Left renal cortex interstitium (tissue), 4 donors: ENCODE measurements around the gene TCF7L2. TPM values are rescaled to one million over a fixed set of nuclear protein-coding genes. Genes with fewer than 3 reads are reported as not detected.

Experiments
- DNase-seq, 4 donors: peaks; one replicate each; pipeline ENCODE4 v3.0.0-alpha.2; 2013; ENCODE audit warnings: low read depth in 4 of 4, low spot score in 2 of 4, missing footprints in 1 of 4
- polyA plus RNA-seq, 4 donors: library from polyadenylated mRNA; unstranded; fragments of 120-200 nt; gene quantifications; one replicate each; pipeline ENCODE4 v1.2.1, GENCODE V29; 2013; ENCODE audit not compliant: insufficient read length in 4 of 4

TCF7L2 gene
- polyA plus RNA-seq, 4 donors, result 35.6 to 57.0 (median 43.7) TPM

DNA sequence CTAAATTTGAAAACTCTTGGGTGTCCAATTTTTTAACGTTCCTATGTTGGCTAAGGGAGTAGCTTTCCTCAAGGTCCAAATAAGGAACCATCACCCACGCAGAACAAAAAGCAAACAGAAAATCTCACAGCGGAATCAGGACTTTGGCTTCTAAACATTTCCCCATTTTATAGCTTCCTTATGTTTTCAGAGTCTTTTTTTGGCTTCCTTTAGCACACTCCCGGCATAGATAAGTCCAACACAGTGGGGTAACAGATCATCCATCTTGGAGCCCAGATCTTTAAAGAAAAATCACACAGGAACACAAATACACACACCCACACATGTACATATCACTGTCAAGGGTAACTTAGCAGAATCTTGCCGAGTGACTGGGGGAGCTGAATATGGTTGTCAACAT lies 4.2 kb upstream of the TCF7L2 start:
- no peak for DNase-seq

GRCh38 chr10:112946649-112947048 lies 3.4 kb upstream of the TCF7L2 start:
- no peak for DNase-seq

DNA sequence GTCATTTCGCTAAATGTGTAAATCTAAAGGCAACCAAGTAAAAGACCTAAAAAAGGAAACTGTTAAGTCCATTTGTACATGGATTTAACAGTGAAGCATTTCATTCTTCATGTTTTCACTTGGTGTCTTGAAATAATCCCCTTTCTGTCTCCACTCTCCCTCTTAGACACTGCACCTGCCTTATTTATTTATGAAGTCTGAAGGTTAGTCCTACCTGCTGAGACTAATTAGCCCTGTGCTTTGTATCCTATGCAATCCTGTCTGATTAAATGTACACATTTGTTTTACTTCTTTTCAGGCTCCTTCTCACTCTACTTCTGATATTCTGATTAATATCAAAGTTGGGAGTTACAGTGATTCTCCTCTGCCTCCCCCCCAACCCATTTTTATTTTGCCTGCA lies 1.9 kb upstream of the TCF7L2 start:
- DNase-seq, result no peak

- no peak for DNase-seq
Measured at GRCh38 chr10:112949143-112949823, 764 bp upstream of the TCF7L2 start.

- DNase-seq, result no peak
Measured at GRCh38 chr10:112950714-112951358, 789 bp downstream of the TCF7L2 start.

DNA sequence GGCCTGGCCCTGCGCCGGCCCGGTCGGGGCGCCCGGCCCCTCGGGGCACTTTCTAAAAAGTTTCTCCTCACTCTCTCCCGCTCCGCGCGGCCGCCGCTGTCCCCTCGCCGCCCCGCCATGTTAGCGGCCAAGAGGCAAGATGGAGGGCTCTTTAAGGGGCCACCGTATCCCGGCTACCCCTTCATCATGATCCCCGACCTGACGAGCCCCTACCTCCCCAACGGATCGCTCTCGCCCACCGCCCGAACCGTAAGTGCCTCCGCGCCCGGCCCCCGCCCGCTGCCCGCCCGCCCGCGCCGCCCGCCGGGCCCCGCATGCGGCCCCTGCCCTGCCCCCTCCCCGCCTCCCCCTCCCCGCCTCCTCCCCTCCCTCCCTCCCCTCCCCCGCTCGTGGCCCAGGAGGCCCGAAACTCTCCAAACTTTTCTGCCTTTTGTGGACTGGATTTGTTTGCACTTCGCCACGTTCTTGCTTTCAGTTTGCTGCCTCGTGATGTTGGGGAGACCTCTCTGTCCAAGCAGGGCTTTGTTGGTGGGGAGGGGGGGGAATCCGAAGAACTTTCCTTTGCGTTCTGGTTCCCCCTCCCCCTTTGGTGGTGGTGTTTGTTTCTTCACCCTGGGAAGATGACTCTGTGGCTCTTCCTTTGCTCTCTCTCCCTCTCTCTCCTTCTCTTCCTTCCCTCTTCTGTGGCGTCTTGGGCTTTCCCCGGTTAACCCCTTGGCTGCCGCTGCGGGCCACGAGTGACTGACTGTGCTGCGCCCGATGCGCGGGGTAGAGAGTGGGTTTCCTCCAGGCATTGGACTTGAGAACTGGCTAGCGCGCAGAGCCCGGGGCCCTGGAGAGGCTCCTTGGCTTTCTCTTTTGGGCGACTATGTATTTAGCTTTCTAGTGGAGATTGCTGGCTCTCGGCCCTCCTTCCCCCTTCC lies 1.6 kb downstream of the TCF7L2 start:
- no peak for DNase-seq

GRCh38 chr10:112952282-112953173 lies 2.5 kb downstream of the TCF7L2 start:
- DNase-seq, result no peak

- no peak for DNase-seq
Measured at GRCh38 chr10:112953174-112954159, 3.4 kb downstream of the TCF7L2 start.

- no peak for DNase-seq
Measured at GRCh38 chr10:112954974-112955581, 5.0 kb downstream of the TCF7L2 start.

DNA sequence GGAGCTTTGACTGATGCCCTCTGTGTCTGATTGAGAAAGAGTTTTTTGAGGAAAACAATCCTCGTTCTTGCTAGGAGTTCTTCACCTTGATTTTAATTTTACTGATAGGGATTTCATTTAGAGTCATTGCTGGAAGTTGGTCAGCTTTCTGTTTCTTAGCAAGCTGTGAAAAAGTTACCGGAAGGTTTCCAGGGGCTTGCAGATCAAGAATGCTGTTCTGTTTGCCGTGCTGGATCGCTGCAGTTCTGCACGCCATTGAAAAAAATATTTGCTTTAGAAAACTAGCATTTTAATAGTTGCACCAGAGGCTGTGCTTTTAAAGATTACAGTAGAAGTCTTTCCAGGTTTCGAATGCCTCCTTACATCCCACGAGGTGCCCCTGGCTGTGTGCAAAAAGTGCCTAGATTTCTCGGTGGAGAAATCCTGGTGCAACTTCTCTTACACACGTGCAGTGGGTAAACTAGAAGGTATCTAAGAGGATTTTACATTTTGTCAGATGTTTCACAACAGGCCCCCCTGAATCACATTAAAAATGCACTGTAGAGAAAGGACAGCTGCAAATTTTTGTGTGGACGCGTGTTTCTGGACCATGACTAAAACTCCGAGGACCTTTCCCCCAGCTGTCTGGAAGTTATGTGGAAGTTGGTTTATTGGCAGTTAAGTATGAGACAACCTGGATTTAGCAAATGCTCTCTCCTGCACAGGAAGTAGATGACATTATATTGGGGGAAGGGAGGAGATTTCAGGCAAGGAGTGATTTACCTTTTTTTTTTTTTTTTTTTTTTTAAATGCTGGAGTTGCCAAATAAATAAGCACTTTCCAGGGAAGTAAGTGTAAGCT lies 5.8 kb downstream of the TCF7L2 start:
- no peak for DNase-seq

GRCh38 chr10:112956631-112957350 lies 6.7 kb downstream of the TCF7L2 start:
- DNase-seq, result no peak

GRCh38 chr10:112957640-112958092 lies 7.6 kb downstream of the TCF7L2 start:
- DNase-seq, result no peak

DNA sequence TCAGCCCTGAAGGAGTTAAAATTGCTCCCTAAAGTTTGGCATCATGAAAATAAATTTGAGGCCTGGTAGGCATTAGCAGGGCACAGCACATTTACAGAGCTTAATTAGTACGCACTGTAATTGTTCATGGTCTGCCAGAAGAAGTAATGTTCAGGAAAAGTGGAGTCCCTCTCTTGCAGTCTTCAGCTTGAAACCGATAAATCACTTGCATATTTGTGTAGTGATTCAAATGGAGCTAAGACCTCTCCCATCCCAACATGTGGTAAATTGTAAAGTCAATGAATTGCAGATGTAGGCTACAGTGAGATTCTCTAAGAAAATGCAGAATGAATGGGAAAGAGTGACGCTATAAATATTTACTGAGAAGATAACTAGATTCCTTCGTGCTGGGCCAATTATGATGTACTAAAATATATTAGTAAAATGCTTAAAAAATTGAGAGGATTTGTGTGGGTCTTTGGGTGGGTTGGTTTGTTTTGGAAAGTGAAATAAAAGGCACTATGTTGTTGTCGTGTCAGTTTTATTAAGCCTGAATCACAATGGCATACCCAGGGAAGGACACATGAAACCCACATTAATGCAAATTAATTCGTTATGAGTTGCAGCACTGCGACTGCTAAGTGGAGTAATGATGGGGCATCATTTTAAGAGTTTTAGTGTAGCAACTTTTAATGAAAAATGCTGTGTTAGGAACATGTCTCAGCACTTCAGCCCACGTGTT lies 8.4 kb downstream of the TCF7L2 start:
- DNase-seq, result no peak

DNA sequence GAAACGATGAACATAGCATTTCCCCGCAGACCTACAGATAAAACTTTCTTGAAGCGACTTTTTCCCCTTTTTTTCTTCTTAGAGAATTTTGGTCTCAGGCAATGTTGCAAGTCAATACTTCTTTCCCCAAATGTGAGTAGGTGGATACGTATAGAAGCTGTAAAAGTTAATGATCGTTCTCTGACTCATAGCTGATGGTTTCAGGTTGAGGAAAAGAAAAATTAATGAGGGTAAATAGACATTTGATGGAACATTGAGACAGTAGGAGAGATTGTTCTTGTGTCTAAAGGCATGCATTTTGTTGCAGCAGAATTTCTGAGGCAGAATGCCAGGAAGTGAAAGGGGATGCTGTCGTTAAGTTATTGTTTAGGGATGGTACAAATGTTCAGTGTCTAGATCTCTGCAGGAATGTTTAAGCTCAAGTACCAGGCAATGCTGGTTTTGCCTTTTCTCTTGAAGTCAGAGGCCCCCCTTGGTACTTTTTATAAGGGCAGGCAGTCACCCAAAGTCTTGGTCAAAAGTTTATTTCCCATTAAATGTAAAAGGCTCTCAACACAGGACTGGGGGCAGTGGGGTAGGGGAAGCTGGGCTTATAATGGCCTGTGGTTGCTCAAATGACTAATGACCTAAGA lies 9.3 kb downstream of the TCF7L2 start:
- DNase-seq, result no peak

DNA sequence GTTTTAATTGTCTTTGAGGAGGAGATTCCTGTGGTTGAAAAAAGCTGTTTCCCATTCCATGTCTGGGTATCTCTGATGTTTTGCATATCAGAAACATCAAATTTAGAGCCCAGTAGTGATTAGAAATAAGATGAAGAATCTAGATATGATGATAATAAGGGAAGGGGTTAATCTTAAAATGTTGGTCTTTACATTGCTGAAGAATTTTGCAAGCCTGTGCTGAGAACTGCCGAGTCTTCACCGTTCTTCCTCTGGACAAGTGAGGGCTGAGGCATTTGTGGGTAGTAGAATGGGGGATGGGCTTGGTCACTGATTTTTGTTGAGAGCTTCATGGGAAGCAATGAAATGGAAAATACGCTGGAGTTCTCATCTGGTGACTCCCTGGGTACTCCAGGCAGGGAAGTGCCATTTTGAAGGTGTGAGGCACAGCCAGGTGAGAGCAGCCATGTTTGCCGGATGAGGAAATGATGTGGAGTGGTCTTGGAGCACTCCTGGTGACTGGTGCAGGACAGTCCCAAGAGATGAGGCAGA lies 10.2 kb downstream of the TCF7L2 start:
- DNase-seq, result no peak

DNA sequence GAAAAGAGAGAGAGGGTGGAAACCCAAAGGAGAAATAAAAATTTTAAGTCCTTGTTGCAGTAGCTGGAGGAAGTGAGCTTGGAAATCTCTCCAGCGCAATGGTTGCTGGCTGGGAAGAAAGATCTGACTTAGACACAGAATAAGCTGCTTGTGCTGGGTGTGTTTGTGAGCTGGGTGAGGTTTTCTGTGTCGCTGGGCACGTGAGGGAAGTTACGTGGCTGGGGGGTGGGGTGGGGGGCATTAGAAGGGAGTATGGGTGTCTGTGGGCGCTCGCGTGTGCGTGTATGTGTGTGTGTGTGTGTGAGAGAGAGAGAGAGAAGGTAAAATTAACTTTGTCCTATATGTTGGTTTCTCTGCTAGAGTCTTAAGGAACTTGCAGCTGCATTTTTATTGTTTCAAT lies 11.6 kb downstream of the TCF7L2 start:
- no peak for DNase-seq
